ENCODE results near the gene NPAS2. TPM values are rescaled to one million over a fixed set of nuclear protein-coding genes. Genes with fewer than 3 reads are reported as not detected.

The NPAS2 gene
- total and polyA plus RNA-seq, 12 donors: 4.7 to 51.3 (median 17.6) TPM

DNA sequence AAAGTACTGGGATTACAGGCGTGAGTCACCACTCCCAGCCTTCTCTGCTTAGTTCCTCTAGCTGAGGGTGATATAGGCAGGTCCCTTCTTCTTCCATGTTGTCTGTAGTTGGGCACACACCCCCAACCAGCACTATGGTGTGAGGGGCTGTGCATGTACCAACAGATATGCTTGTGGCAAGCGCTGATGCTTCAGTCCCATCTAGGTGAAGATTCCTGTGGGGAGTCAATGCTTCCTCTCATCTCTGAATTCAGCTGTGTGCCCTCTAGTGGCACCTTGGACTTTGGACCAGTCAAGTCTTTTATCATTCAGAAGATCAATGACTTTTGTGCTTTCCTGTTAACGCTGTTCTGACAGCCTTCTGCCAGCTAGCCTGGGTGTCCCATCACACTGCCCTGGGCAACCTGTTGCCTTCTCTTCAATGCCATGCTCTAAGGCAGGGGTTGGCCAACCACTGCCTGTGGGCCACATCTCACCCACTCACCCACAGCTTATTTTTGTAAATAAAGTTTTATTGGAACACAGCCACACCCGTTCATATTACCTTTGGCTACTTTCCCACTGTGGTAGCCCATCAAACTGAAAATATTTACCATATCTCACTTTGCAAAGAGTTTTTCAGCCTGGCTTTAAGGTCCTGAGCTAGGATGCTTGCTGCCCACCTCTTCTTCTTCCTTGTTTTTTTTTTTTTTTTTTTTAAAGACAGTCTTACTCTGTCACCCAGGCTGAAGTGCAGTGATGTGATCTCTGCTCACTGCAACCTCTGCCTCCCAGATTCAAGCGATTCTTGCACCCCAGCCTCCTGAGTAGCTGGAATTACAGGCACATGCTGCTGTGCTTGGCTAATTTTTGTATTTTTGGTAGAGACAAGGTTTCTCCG lies 51.0 kb downstream of the NPAS2 start:
- DNase-seq: peak in 1 of 7 donors; percentile 38
- Histone ChIP-seq H3K36me3 (replicated peaks in 1 of 2) (no peaks in the 10 kb centered on the region), H3K4me1 (replicated peaks in 1 of 2) (peaks cover 0 to 6% of the 10 kb centered on the region in 2 donors), H3K9me3 (replicated peaks in 1 of 3) (no peaks in the 10 kb centered on the region), H3K27ac (no peak overlapping the region), H3K4me3 (no peak overlapping the region), H3K27me3 (no peaks in the 10 kb centered on the region)
- intact Hi-C loops (cut with DNase I): loop anchor here in 1 of 2 donors (10.0 kb wide), 1 partner anchor 136 kb away; no protein-coding TSS in a partner anchor
- TF ChIP-seq POLR2A (IDR thresholded peaks at IDR 0.05) (no peak), CTCF (IDR thresholded peaks at IDR 0.05) (peak in 3 of 6 experiments; percentile 22 to 32 (median 29))
- 75 to 85% (median 81%) methylated on average over 5 to 6 of the region's 6 CpGs for WGBS, 4 donors

DNA sequence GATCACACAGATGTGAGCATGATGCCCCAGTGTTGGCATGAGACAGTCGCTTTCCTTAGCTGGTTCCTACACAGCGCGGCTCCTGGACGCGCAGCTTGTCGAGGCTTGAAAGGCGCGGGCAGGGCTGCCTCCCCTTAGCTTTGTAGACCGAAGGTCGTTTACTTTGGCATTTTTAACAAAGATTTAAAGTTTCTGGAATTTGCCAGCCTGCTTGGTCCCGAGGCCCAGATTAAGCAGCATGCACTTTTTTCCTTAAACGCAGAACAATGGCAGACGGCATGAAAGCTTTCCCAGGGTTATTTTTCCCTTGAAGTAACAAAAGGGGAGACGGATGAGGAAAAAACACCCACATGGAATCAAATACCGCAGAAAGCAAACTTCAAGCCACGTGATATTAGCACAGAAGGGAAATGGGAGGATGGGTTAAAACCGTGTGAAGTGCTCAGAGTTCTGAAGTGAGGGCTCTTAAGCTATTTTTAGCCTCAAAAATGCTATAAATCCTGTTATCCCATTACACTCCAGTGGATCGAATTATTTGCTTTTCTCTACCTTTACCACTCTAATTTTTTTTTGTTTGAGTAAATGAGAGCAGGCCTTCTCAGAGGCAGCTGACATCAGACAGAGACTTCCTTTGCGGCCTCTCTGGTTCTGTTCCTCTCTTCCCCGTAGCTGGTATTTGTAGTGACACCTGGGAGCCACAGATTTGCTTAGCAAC lies 55.7 kb downstream of the NPAS2 start:
- DNase-seq: no peak
- no peaks in the 10 kb centered on the region for H3K36me3 ChIP-seq (replicated peaks in 1 of 2)
- 72 to 79% (median 77%) methylated on average over 19 to 20 of the region's 20 CpGs for WGBS, 4 donors
- no peak overlapping the region for H3K27ac ChIP-seq
- no peaks in the 10 kb centered on the region for H3K9me3 ChIP-seq (replicated peaks in 1 of 3)
- no peak for TF ChIP-seq POLR2A (IDR thresholded peaks at IDR 0.05)
- TF ChIP-seq CTCF (IDR thresholded peaks at IDR 0.05): no peak
- intact Hi-C loops (cut with DNase I): loop anchor here in 1 of 2 donors (10.0 kb wide), 1 partner anchor 141 kb away; no protein-coding TSS in a partner anchor
- no peaks in the 10 kb centered on the region for H3K27me3 ChIP-seq
- peaks cover 5 to 13% of the 10 kb centered on the region in 2 donors for H3K4me1 ChIP-seq (replicated peaks in 1 of 2)
- no peak overlapping the region for H3K4me3 ChIP-seq

- Histone ChIP-seq H3K4me3 (no peak overlapping the region), H3K36me3 (replicated peaks in 1 of 2) (no peaks in the 10 kb centered on the region), H3K9me3 (replicated peaks in 1 of 3) (no peaks in the 10 kb centered on the region), H3K4me1 (replicated peaks in 1 of 2) (peaks cover 5 to 13% of the 10 kb centered on the region in 2 donors), H3K27me3 (no peaks in the 10 kb centered on the region), H3K27ac (no peak overlapping the region)
- TF ChIP-seq POLR2A (IDR thresholded peaks at IDR 0.05) (no peak), CTCF (IDR thresholded peaks at IDR 0.05) (no peak)
- DNase-seq: no peak
- 87 to 95% (median 95%) methylated on average over 15 of the region's 15 CpGs for WGBS, 4 donors
- intact Hi-C loops (cut with DNase I): loop anchor here in 1 of 2 donors (10.0 kb wide), 1 partner anchor 142 kb away; no protein-coding TSS in a partner anchor
Measured at GRCh38 chr2:100876231-100876860, 56.4 kb downstream of the NPAS2 start.

Measured in adrenal gland (tissue), 12 donors.